SK-N-SH (cell line): Measurements from ENCODE around the gene FOXP1.

Experiments used
- EP300 ChIP-seq, 2 experiments: IDR thresholded peaks; 2 replicates each; pipeline versions ENCODE4 v1.4.0 to v1.6.1; 2012; ENCODE audit warnings: borderline replicate concordance in 1 of 2, low read depth in 1 of 2, low read length in 1 of 2
- EZH2phosphoT487 ChIP-seq: fragments of 200-600 bp; sonication (generic); IDR thresholded peaks from 2 replicates; pipeline ENCODE4 v1.6.1; 2017; ENCODE audit warnings: low read depth, mixed run types, mild to moderate bottlenecking, antibody characterized with exemption, moderate library complexity, borderline replicate concordance
- JUND ChIP-seq: IDR thresholded peaks from 2 replicates; pipeline ENCODE4 v1.4.0; 2012
- MEF2A ChIP-seq: IDR thresholded peaks from 2 replicates; pipeline ENCODE4 v1.4.0; 2012; ENCODE audit warnings: low read depth, borderline replicate concordance
- NFIC ChIP-seq: IDR thresholded peaks from 2 replicates; pipeline ENCODE4 v1.4.0; 2012; ENCODE audit warnings: borderline replicate concordance
- POLR2AphosphoS5 ChIP-seq: IDR thresholded peaks from 2 replicates; pipeline ENCODE4 v1.6.1; 2012; ENCODE audit warnings: low read depth, low read length
- RCOR1 ChIP-seq: fragments of 150-350 bp; IDR thresholded peaks from 2 replicates; pipeline ENCODE4 v1.6.1; 2017; ENCODE audit warnings: antibody characterized with exemption, low read length
- SMC3 ChIP-seq: IDR thresholded peaks from 2 replicates; pipeline ENCODE4 v1.6.1; 2012; ENCODE audit warnings: low read depth, low read length, improper control_type of control experiment
- TF ChIP-seq, protein P1 (sequence below): IDR thresholded peaks from 2 replicates; pipeline ENCODE4 v1.4.0; 2012; ENCODE audit warnings: low read depth, borderline replicate concordance
- TF ChIP-seq, protein P2 (sequence below): fragments of 200-600 bp; sonication (generic); IDR thresholded peaks from 2 replicates; pipeline ENCODE4 v1.6.1; 2017; ENCODE audit warnings: antibody characterized with exemption, mild to moderate bottlenecking, moderate library complexity
- TF ChIP-seq, protein P3 (sequence below): fragments of 150-350 bp; IDR thresholded peaks from 2 replicates; pipeline ENCODE4 v1.6.1; 2017; ENCODE audit warnings: antibody characterized with exemption, low read length, low read depth, borderline replicate concordance
- TF ChIP-seq, protein P4 (sequence below): IDR thresholded peaks from 2 replicates; pipeline ENCODE4 v1.4.0; 2012; ENCODE audit warnings: low read depth

- TF ChIP-seq NFIC (no peak), MEF2A (no peak), RCOR1 (no peak), JUND (no peak), POLR2AphosphoS5 (no peak), EZH2phosphoT487 (no peak), SMC3 (no peak), EP300 (IDR thresholded peaks at IDR 0.05; ENCODE audit: borderline replicate concordance in 1 of 2, low read depth in 1 of 2, low read length in 1 of 2) (no peak)
- TF ChIP-seq, protein P1, sequence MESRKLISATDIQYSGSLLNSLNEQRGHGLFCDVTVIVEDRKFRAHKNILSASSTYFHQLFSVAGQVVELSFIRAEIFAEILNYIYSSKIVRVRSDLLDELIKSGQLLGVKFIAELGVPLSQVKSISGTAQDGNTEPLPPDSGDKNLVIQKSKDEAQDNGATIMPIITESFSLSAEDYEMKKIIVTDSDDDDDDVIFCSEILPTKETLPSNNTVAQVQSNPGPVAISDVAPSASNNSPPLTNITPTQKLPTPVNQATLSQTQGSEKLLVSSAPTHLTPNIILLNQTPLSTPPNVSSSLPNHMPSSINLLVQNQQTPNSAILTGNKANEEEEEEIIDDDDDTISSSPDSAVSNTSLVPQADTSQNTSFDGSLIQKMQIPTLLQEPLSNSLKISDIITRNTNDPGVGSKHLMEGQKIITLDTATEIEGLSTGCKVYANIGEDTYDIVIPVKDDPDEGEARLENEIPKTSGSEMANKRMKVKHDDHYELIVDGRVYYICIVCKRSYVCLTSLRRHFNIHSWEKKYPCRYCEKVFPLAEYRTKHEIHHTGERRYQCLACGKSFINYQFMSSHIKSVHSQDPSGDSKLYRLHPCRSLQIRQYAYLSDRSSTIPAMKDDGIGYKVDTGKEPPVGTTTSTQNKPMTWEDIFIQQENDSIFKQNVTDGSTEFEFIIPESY, result no peak
- TF ChIP-seq, protein P2, sequence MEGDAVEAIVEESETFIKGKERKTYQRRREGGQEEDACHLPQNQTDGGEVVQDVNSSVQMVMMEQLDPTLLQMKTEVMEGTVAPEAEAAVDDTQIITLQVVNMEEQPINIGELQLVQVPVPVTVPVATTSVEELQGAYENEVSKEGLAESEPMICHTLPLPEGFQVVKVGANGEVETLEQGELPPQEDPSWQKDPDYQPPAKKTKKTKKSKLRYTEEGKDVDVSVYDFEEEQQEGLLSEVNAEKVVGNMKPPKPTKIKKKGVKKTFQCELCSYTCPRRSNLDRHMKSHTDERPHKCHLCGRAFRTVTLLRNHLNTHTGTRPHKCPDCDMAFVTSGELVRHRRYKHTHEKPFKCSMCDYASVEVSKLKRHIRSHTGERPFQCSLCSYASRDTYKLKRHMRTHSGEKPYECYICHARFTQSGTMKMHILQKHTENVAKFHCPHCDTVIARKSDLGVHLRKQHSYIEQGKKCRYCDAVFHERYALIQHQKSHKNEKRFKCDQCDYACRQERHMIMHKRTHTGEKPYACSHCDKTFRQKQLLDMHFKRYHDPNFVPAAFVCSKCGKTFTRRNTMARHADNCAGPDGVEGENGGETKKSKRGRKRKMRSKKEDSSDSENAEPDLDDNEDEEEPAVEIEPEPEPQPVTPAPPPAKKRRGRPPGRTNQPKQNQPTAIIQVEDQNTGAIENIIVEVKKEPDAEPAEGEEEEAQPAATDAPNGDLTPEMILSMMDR, result no peak
- TF ChIP-seq, protein P3, sequence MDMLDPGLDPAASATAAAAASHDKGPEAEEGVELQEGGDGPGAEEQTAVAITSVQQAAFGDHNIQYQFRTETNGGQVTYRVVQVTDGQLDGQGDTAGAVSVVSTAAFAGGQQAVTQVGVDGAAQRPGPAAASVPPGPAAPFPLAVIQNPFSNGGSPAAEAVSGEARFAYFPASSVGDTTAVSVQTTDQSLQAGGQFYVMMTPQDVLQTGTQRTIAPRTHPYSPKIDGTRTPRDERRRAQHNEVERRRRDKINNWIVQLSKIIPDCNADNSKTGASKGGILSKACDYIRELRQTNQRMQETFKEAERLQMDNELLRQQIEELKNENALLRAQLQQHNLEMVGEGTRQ, result no peak
- TF ChIP-seq, protein P4, sequence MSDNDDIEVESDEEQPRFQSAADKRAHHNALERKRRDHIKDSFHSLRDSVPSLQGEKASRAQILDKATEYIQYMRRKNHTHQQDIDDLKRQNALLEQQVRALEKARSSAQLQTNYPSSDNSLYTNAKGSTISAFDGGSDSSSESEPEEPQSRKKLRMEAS, result no peak
These were observed 437.6 kb downstream of the FOXP1 start for GRCh38 chr3:71145954-71146353.
